ENCODE data around the gene DYSF.

The DYSF gene

DNA sequence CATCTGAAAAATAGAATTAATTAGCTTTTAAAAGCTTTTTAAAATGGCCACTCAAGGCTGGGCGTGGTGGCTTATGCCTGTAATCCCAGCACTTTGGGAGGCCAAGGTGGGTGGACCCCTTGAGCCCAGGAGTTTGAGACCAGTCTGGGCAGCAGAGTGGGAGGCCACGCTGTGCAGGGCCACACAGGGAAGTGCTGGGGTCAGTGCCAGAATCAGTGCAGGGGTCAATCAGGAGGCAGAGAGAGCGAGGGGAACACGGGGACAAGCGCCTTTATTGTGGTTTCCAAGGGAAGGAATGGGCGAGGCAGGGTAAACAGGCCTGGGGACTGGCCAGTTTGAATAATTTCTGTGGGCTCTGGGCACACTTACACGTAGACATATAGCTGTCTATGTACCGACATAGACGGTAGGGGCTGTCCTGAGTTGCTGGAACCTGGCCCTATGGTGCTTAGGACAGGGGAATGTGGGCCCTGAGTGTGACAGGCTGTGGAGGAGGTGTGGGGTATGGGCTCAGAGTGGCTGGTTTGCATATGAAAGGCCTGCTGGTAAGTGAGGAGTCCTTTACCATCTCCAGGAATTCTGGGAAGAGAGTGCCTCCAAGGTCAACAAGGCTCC is 42.9 kb downstream of the DYSF start:
- H3K27ac ChIP-seq, result no peak overlapping the region
- TF ChIP-seq, protein P1, sequence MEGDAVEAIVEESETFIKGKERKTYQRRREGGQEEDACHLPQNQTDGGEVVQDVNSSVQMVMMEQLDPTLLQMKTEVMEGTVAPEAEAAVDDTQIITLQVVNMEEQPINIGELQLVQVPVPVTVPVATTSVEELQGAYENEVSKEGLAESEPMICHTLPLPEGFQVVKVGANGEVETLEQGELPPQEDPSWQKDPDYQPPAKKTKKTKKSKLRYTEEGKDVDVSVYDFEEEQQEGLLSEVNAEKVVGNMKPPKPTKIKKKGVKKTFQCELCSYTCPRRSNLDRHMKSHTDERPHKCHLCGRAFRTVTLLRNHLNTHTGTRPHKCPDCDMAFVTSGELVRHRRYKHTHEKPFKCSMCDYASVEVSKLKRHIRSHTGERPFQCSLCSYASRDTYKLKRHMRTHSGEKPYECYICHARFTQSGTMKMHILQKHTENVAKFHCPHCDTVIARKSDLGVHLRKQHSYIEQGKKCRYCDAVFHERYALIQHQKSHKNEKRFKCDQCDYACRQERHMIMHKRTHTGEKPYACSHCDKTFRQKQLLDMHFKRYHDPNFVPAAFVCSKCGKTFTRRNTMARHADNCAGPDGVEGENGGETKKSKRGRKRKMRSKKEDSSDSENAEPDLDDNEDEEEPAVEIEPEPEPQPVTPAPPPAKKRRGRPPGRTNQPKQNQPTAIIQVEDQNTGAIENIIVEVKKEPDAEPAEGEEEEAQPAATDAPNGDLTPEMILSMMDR (conservative IDR thresholded peaks at IDR 0.05), result no peak
- TF ChIP-seq ZFX (IDR thresholded peaks at IDR 0.05), result no peak

DNA sequence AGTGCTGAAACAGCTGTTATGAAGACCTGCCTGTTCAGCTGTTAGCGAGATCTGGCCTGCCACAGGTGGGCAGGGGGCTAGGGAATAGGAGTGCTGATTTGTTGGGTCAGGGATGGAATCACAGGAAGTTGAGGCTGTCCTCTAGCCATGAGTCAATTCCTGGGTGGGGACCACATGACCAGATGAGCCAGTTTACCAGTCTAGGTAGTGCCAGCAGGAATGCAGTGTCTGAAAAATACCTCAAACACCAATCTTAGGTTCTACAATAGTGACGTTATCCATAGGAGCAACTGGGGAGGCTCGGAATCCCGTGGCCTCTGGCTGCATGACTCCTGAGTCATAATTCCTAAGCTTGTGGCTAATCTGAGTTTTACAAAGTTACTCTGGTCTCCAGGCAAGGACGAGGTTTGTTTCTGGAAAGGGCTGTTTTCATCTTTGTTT is 44.9 kb downstream of the DYSF start:
- no peak overlapping the region for H3K27ac ChIP-seq
- TF ChIP-seq, protein P1 (conservative IDR thresholded peaks at IDR 0.05), result no peak
- TF ChIP-seq ZFX (IDR thresholded peaks at IDR 0.05), result no peak

DNA sequence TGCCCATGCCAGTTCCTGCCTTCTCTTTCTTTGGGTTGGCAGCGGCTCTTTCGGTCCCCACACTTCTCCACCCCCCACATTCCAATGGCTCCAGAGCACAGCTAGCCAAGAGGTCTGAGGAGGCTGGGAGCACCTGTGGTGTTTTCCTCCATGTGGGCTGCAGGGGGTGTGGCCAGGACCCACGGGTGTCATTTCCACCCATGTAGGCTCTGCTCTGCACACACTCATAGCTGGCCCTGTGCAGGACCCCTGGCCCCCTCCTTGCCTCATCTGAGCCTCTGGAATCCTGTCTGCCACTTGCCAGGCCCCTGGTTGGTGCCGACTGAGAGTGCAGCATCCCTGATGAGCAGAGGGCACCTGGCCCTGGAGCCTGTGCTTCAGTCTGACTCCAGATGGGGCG is 46.3 kb downstream of the DYSF start:
- H3K27ac ChIP-seq, result no peak overlapping the region
- TF ChIP-seq ZFX (IDR thresholded peaks at IDR 0.05), result no peak
- TF ChIP-seq, protein P1 (conservative IDR thresholded peaks at IDR 0.05), result no peak

DNA sequence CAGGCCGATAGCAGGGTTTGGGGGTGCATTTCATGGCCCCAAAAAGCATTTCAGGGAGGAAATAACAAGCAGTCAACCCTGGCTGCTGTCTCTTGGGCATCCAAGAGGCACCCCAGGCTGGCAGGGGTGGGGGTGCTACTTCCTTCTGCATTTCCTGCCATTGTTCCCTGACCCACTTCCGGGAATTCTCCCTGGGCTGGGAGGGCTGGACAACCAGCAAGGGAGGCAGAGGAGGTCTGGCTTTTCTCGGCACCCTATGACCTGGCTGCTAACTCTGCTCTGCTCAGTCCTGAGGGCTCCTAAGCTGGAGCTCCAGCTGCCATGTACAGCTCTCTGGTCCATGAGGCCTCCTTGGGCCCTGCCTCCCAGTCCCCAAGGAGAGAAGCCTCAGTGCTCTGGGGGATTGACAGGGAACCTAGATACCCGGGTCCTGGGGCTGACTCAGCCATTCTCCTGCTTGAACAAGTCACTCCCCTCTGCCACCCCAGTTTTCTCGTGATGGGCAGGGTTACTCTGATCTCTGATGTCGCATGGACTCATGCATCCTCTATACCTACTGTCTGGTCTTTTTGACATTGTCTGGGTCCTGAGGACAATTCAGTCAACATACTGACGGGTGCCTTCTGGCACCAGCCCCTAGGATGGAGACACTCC is 47.2 kb downstream of the DYSF start:
- H3K27ac ChIP-seq, result no peak overlapping the region
- no peak for TF ChIP-seq ZFX (IDR thresholded peaks at IDR 0.05)
- TF ChIP-seq, protein P1 (conservative IDR thresholded peaks at IDR 0.05), result no peak

DNA sequence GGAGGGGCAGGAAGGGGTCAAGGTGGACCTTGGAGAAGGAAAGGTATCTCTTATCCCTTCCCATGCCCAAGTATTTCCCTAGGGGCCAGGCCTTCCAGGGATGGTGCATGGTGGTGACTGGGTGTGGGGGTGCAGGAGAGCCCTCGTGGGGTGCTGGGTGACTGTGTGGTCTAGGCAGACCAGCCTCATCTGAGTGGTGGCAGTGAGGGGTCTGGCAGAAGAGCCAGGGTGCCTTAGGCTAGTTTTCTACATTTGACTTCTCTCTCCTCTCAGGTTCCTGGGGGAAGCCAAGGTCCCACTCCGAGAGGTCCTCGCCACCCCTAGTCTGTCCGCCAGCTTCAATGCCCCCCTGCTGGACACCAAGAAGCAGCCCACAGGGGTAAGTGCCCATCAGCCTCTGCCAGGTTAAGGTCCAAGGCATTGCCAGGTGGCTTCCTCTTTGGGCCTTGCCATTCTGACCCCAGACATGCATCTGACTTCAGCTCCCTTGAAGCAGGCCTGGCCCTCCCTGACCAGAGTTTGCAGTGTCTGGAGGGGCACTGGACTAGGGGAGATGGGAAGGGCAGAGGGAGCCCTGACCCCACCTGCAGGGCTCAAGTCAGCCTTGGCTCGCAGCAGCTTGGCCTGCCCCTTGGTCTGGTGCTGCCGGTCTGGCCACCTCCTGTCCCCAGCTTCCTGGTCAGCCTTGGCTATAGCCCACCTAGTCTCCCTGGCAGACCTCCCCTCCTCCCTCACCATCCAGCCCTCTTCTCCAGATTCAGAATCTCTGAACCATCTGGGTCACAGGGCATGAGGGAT is 49.8 kb downstream of the DYSF start:
- no peak for TF ChIP-seq ZFX (IDR thresholded peaks at IDR 0.05)
- TF ChIP-seq, protein P1 (conservative IDR thresholded peaks at IDR 0.05), result no peak

GRCh38 chr2:71503837-71504236 is 50.5 kb downstream of the DYSF start:
- no peak for TF ChIP-seq ZFX (IDR thresholded peaks at IDR 0.05)
- TF ChIP-seq, protein P1 (conservative IDR thresholded peaks at IDR 0.05), result no peak
- H3K27ac ChIP-seq, result no peak overlapping the region

More for the DNA sequence above, 49.8 kb downstream of the DYSF start:
- no peak overlapping the region for H3K27ac ChIP-seq

DNA sequence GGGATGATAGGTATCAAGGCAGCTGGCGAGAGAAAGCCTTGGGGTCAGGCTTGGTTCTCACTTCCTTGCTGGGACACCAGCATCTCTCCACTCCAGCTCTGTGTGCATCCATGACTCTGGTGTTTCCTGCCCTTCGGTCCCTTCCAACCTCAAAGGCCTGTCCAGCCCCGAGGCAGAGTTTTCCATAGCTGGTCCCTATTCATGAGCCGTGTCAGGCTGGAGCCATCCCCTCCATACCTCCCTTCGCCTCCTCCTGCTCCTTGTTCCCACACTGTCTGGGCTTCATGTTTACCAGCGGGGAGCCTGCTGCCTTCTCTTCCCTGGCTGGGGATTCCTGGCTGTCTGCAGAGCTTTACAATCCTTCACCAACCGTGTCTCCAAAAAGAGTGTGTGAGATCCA is 51.2 kb downstream of the DYSF start:
- H3K27ac ChIP-seq, result no peak overlapping the region
- TF ChIP-seq, protein P1 (conservative IDR thresholded peaks at IDR 0.05), result no peak
- no peak for TF ChIP-seq ZFX (IDR thresholded peaks at IDR 0.05)

Measured in C4-2B (cell line).